H9 (cell line): ENCODE data around the gene INSC. TPM values are rescaled to one million over a fixed set of nuclear protein-coding genes. Genes with fewer than 3 reads are reported as not detected.

Experiments used
- DNase-seq: peaks from one replicate; pipeline ENCODE4 v3.0.0-alpha.2; 2017
- H2AFZ ChIP-seq: one replicate; pipeline ENCODE4 v1.6.1; 2013; ENCODE audit warnings: mild to moderate bottlenecking, low read length, control low read depth, moderate library complexity
- H2AK5ac ChIP-seq: 2 replicates; pipeline ENCODE4 v1.6.1; 2013; ENCODE audit warnings: low read length, control low read depth, mixed read lengths; ENCODE audit not compliant: insufficient read length
- H2BK120ac ChIP-seq: one replicate; pipeline ENCODE4 v1.6.1; 2013; ENCODE audit warnings: low read depth, mild to moderate bottlenecking, low read length, control low read depth, inconsistent platforms; ENCODE audit not compliant: poor library complexity, severe bottlenecking
- H2BK12ac ChIP-seq: 2 replicates; pipeline ENCODE4 v1.6.1; 2013; ENCODE audit warnings: low read length, control low read depth, mixed read lengths, low read depth; ENCODE audit not compliant: insufficient read length
- H2BK15ac ChIP-seq: 2 replicates; pipeline ENCODE4 v1.6.1; 2013; ENCODE audit warnings: low read depth, low read length, control low read depth
- H2BK20ac ChIP-seq: one replicate; pipeline ENCODE4 v1.6.1; 2013; ENCODE audit warnings: low read depth, mild to moderate bottlenecking, low read length, control low read depth, inconsistent platforms; ENCODE audit not compliant: poor library complexity, severe bottlenecking
- H2BK5ac ChIP-seq: 2 replicates; pipeline ENCODE4 v1.6.1; 2013; ENCODE audit warnings: low read length, control low read depth, mixed read lengths; ENCODE audit not compliant: insufficient read length
- H3K14ac ChIP-seq: 2 replicates; pipeline ENCODE4 v1.6.1; 2013; ENCODE audit warnings: low read length, control low read depth; ENCODE audit not compliant: insufficient read depth
- H3K18ac ChIP-seq: 2 replicates; pipeline ENCODE4 v1.6.1; 2013; ENCODE audit warnings: low read depth, mild to moderate bottlenecking, mixed read lengths, low read length, control low read depth; ENCODE audit not compliant: insufficient read length
- H3K23ac ChIP-seq: 2 replicates; pipeline ENCODE4 v1.6.1; 2013; ENCODE audit warnings: low read length, control low read depth, mixed read lengths, low read depth; ENCODE audit not compliant: insufficient read length
- H3K23me2 ChIP-seq: 2 replicates; pipeline ENCODE4 v1.6.1; 2013; ENCODE audit warnings: low read depth, mild to moderate bottlenecking, mixed read lengths, low read length, control low read depth; ENCODE audit not compliant: insufficient read length, poor library complexity, severe bottlenecking
- H3K27ac ChIP-seq: 2 replicates; pipeline ENCODE4 v1.5.1; 2013; ENCODE audit warnings: low read length, control low read depth, mixed read lengths, low read depth; ENCODE audit not compliant: insufficient read length
- H3K27me3 ChIP-seq: 2 replicates; pipeline ENCODE4 v1.6.1; 2013; ENCODE audit warnings: low read length, control low read depth, inconsistent platforms; ENCODE audit not compliant: insufficient read depth
- H3K4ac ChIP-seq: 2 replicates; pipeline ENCODE4 v1.6.1; 2013; ENCODE audit warnings: low read depth, mild to moderate bottlenecking, control low read depth, inconsistent platforms, low read length, moderate library complexity
- H3K4me1 ChIP-seq: 2 replicates; pipeline ENCODE4 v1.6.1; 2013; ENCODE audit warnings: low read length, control low read depth, inconsistent platforms; ENCODE audit not compliant: insufficient read depth
- H3K4me2 ChIP-seq: 2 replicates; pipeline ENCODE4 v1.6.1; 2013; ENCODE audit warnings: low read length, control low read depth, mixed read lengths; ENCODE audit not compliant: insufficient read length, insufficient read depth
- H3K56ac ChIP-seq: 2 replicates; pipeline ENCODE4 v1.6.1; 2013; ENCODE audit warnings: low read depth, mild to moderate bottlenecking, mixed read lengths, low read length, control low read depth; ENCODE audit not compliant: insufficient read length
- H3K79me1 ChIP-seq: 2 replicates; pipeline ENCODE4 v1.6.1; 2013; ENCODE audit warnings: low read depth, mild to moderate bottlenecking, moderate library complexity, low read length, control low read depth, inconsistent platforms; ENCODE audit not compliant: insufficient read depth, poor library complexity, severe bottlenecking
- H3K79me2 ChIP-seq: 2 replicates; pipeline ENCODE4 v1.6.1; 2013; ENCODE audit warnings: low read length, control low read depth, inconsistent platforms; ENCODE audit not compliant: insufficient read depth
- H3K9ac ChIP-seq: 2 replicates; pipeline ENCODE4 v1.6.1; 2013; ENCODE audit warnings: low read length, control low read depth, mixed read lengths; ENCODE audit not compliant: insufficient read length; ENCODE audit errors: extremely low read depth
- H3K9me3 ChIP-seq: one replicate; pipeline ENCODE4 v1.6.1; 2013; ENCODE audit warnings: low read depth, low read length, inconsistent platforms; ENCODE audit not compliant: control insufficient read depth
- H3T11ph ChIP-seq: one replicate; pipeline ENCODE4 v1.6.1; 2013; ENCODE audit warnings: mild to moderate bottlenecking, low read length, control low read depth, inconsistent platforms
- H4K20me1 ChIP-seq: one replicate; pipeline ENCODE4 v1.6.1; 2013; ENCODE audit not compliant: control insufficient read depth, insufficient read length, insufficient read depth
- H4K5ac ChIP-seq: 2 replicates; pipeline ENCODE4 v1.6.1; 2013; ENCODE audit warnings: low read depth, mild to moderate bottlenecking, mixed read lengths, low read length, control low read depth; ENCODE audit not compliant: insufficient read length
- H4K8ac ChIP-seq: replicated peaks from 2 replicates; pipeline ENCODE4 v1.6.1; 2013; ENCODE audit warnings: low read length, control low read depth, mixed read lengths, low read depth; ENCODE audit not compliant: insufficient read length
- H4K91ac ChIP-seq: 2 replicates; pipeline ENCODE4 v1.6.1; 2013; ENCODE audit warnings: low read depth, mild to moderate bottlenecking, moderate library complexity, mixed read lengths, low read length, control low read depth; ENCODE audit not compliant: insufficient read length
- H3K27ac Mint-ChIP-seq, 3 experiments: 2 replicates in 2 of 3; 3 replicates in 1 of 3; pipeline ENCODE4 v1.8.0; 2020 to 2021; ENCODE audit warnings: mixed read lengths in 3 of 3, mild to moderate bottlenecking in 1 of 3, moderate library complexity in 1 of 3
- H3K27me3 Mint-ChIP-seq: 2 replicates; pipeline ENCODE4 v1.8.0; 2021; ENCODE audit warnings: low read depth, mild to moderate bottlenecking, moderate library complexity, mixed read lengths
- H3K36me3 Mint-ChIP-seq, 3 experiments: 2 replicates in 2 of 3; 3 replicates in 1 of 3; pipeline ENCODE4 v1.8.0; 2020 to 2021; ENCODE audit warnings: low read depth in 3 of 3, mixed read lengths in 3 of 3; ENCODE audit not compliant: insufficient read depth in 1 of 3
- H3K4me1 Mint-ChIP-seq, 2 experiments: 2 replicates each; pipeline ENCODE4 v1.8.0; 2020; ENCODE audit warnings: mixed read lengths in 2 of 2
- H3K4me3 Mint-ChIP-seq, 2 experiments: 2 replicates in 1 of 2; 3 replicates in 1 of 2; pipeline ENCODE4 v1.8.0; 2020 to 2021; ENCODE audit warnings: mild to moderate bottlenecking in 2 of 2, mixed read lengths in 2 of 2, moderate library complexity in 1 of 2
- H3K9me3 Mint-ChIP-seq, 2 experiments: 2 replicates in 1 of 2; 3 replicates in 1 of 2; pipeline ENCODE4 v1.8.0; 2020; ENCODE audit warnings: mild to moderate bottlenecking in 2 of 2, mixed read lengths in 2 of 2, moderate library complexity in 1 of 2
- CTCF ChIP-seq: fragments of 200-600 bp; sonication (generic); conservative IDR thresholded peaks from 3 replicates; pipeline ENCODE4 v1.8.0; 2021; ENCODE audit warnings: antibody characterized with exemption, mild to moderate bottlenecking
- WGBS: extraction: QIAGEN DNeasy Blood & Tissue Kit; methylation state at CpG from one replicate; pipeline ENCODE4 v1.1.7; 2013; ENCODE audit warnings: missing lambda C conversion rate, low lambda C conversion rate, mixed read lengths; ENCODE audit not compliant: insufficient read length; ENCODE audit errors: extremely low coverage; 5-methylcytosine and 5-hydroxymethylcytosine counted together
- total RNA-seq: library from RNA; stranded (reverse); gene quantifications from 2 replicates; pipeline ENCODE4 v1.2.1, GENCODE V29; 2021

The INSC gene
- total RNA-seq, 1 experiment from 2014 or later: not detected

- no peak overlapping the region for H4K5ac ChIP-seq
- no peaks in the 10 kb centered on the region for H3K36me3 Mint-ChIP-seq
- no peak overlapping the region for H2BK120ac ChIP-seq
- H2BK20ac ChIP-seq: no peak overlapping the region
- no peak overlapping the region for H2BK12ac ChIP-seq
- DNase-seq: no peak
- H3K4ac ChIP-seq: no peak overlapping the region
- H3K23ac ChIP-seq: no peak overlapping the region
- H2AFZ ChIP-seq: no peak overlapping the region
- H3K18ac ChIP-seq: no peak overlapping the region
- no peaks in the 10 kb centered on the region for H3K27me3 ChIP-seq
- no peak overlapping the region for H3K9ac ChIP-seq
- H3K79me2 ChIP-seq: no peaks in the 10 kb centered on the region
- peaks cover 3% of the 10 kb centered on the region; the same call in 1 of the 2 replicates for H3K4me1 ChIP-seq
- no peak overlapping the region for H4K8ac ChIP-seq
- H3K14ac ChIP-seq: no peak overlapping the region
- no peak overlapping the region for H2BK5ac ChIP-seq
- H3K4me1 Mint-ChIP-seq: 0 out of 4 replicates have a peak, but pooled peaks cover 0 to 2% of the 10 kb centered on the region in 2 experiments
- no CpG with 5 or more reads among the region's 3 CpGs for WGBS
- no peak overlapping the region for H2AK5ac ChIP-seq
- no peak overlapping the region for H3K4me3 Mint-ChIP-seq
- no peak overlapping the region for H3K4me2 ChIP-seq
- H3K23me2 ChIP-seq: no peaks in the 10 kb centered on the region
- H3K9me3 Mint-ChIP-seq: no peaks in the 10 kb centered on the region; a peak in 1 of 5 replicates
- no peak overlapping the region for H3K56ac ChIP-seq
- H2BK15ac ChIP-seq: no peak overlapping the region
- H3K79me1 ChIP-seq: no peaks in the 10 kb centered on the region
- H3K27ac ChIP-seq: no peak overlapping the region
- H3K9me3 ChIP-seq: no peaks in the 10 kb centered on the region
- H3T11ph ChIP-seq: no peak overlapping the region
- peaks cover 8% of the 10 kb centered on the region for H3K27me3 Mint-ChIP-seq
- TF ChIP-seq CTCF: no peak
- no peak overlapping the region for H3K27ac Mint-ChIP-seq
- no peak overlapping the region for H4K91ac ChIP-seq
- no peaks in the 10 kb centered on the region for H4K20me1 ChIP-seq
Observed at GRCh38 chr11:15097411-15097810, 17.3 kb upstream of the INSC start.
